HG02588 (cell line): ENCODE measurements around the gene KIAA1217.

Experiments used
- ATAC-seq: cut with Tn5 transposase; IDR thresholded peaks from one replicate; pipeline ENCODE4 v1.9.1; 2021; ENCODE audit warnings: mild to moderate bottlenecking, moderate library complexity; ENCODE audit not compliant: unreplicated experiment

The KIAA1217 gene

DNA sequence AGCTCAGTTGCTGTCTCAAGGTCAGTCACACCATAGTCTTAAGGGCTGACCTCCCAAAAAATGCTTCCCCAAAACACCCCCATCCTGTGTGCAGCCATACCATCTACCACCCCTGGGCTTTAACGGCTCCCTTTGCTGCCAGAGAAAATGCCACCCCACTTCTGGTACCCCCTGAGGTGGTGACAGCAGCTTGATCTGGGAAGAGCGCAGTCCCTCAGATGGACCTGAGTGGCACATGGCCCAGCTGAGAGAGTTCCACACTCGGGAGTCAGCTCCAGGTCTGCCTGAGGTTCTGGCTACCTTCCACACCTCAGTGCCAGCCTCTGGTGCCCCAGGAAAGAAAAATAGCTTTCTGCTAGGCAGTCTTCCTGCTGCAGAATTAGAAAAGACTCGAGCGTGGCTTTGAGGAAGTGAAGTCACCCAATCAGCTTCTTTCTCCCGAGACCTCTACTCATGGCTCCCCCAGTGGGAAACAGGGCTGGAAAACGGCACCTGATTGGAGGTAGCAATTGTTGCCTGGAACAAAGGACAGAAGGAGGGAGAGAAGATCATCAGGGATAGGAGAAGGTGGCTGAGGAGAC, 363.0 kb downstream of the KIAA1217 start:
- no peak for ATAC-seq

DNA sequence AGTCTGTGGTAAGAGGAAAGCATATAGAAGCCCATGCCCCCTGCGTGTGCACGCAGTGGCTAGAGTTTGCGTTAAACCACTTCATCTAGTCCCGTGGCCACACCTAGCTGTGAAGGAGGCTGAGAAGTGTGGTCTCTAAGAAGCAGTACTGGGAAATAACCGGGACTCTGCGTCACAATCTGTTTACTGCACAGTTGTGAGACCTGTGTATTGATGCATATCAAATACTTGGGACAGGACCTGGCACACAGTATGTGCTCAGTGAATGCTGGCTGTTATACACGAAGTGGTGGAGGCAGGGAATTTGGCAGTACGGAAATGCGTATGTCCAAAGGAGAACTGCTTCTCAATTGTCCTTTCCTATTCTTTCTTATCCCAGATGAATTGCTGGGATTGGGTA, 365.2 kb downstream of the KIAA1217 start:
- no peak for ATAC-seq

DNA sequence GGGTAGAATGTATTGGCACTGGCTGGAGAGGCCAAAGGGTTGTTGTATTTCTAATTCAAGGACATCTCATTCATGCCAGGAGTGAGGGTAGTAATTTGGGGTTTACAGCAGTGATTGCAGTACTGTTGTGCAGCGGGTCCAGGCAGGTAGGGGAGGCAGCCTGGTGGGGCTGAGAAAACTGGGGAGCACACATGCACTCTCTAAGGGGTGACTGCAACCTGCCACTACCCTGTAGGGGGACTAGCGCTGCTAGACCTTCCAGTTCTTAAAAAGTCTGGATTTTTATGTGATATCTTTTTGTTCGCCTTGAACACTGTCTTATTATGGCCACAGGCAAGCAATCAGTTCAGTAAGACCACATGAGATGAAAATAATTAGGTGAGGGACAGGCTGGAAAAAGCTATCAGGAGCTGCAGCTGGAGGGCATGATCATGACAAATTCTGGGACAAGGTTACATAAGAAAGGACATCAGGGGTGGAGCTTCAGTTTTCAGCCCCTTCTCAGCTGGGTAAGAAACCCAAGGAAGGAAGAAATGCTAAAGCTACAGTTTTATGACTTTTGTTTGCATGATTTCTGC, 365.7 kb downstream of the KIAA1217 start:
- no peak for ATAC-seq

DNA sequence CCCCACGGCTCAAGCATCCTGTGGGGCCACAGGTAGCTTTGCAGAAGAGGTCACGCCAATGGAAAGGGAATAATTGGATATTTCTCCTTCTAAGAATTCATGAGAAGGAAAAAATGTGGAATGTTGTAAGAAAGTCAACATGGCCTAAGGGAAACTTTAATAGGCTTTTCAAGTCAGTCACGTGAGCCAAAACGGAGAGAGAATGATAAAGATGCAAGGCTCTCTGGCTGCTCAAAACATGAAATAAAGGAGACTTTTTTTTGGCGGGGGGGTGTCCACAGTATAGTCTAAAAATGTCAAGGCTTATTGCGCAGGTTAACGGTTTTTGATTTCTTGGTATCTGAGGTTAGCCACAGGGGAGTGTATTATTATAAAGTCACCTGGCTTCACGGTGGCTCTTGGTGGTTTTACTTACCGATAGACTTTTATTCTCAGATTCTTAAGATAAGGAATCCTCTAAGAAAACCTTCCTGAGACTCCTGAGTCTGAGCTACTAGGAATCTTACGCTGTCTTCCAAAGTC, 366.6 kb downstream of the KIAA1217 start:
- no peak for ATAC-seq

DNA sequence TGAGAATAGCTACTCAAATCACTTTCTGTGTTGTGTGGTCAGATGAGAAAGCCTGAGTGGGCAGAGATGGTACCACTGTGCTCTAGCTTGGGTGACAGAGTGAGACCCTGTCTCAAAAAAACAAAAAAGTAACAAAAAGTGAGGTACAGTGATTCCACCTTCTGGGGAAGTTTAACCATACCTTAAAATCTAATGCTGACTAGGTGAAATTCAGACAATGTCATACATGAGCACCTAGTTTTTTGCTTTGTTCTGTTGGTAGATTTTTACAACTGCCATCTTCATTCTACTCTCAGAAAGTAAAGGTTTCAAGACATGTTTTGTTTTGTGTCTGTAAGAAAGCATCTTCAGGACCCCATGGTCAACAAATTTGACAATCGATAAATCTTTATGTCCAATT, 370.5 kb downstream of the KIAA1217 start:
- no peak for ATAC-seq

DNA sequence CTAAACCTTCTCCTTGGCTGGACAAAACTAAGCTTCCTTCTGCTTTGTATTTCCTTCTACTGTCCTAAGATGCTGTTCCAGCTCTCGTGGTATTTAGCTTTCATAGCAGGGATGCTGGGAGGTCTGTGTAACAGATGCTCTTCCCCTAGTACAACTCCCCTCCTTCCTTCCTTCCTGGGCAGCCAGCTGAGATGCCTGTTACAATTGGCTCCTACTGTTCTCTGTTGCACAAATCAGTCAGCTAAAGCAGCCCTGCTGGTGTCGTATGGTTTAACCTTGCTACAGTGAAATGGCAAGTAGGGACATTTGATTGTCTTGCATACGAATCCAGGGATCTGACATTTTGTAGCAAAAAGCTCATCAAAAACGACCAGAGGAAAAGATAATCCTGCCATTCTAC, 371.0 kb downstream of the KIAA1217 start:
- ATAC-seq = no peak

DNA sequence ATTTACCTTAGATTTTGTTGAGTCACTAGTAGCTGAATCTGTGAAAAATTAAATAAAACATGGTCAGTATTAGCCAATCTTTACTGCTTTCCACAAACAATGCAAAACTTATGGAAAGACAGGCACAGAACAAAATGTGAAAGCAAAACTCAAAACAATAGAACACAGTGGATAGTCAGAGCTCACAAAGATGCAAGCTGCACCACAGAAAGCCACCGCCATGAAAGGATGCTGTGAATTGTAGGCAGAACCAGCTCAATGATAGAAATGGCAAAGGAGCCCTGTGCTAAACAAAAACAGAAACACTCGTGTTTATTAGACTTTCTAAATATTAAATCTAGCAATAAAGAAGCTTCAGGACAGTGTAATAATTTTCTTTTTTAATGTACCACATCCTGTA, 380.3 kb downstream of the KIAA1217 start:
- ATAC-seq = no peak

DNA sequence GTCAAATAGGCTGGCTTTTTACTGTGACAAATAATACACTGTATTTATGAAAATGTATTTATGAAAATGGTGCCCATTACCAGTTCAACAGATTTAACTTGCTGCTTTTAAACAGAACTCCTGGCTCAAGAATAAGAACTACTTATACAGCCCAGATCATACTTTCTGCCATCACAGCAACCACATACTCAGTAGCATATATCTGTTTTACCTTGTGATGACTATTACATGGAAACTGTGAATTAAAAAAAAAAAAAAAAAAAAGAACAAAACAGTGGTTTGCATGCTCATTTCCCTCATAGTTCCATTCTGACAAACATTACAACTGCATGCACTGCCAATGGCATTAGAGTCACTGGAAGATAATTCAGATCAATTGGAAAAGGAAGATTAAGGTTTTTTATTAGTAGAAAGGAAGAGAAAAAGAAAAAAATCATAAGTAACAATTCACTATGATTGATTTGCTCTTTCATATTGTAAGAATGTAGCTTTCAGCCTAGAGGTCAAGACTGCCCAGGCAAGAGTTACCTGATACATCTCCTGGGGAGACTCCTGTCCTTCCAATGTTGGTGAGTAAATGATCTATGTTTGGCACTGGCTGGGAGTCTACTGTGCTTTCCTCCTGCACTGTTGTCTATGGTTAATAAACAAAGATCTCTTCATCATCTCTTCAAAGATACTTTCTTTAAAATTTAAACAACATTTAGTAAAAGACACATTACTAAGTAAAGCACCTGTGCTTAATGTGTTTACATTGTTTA, 381.9 kb downstream of the KIAA1217 start:
- no peak for ATAC-seq

DNA sequence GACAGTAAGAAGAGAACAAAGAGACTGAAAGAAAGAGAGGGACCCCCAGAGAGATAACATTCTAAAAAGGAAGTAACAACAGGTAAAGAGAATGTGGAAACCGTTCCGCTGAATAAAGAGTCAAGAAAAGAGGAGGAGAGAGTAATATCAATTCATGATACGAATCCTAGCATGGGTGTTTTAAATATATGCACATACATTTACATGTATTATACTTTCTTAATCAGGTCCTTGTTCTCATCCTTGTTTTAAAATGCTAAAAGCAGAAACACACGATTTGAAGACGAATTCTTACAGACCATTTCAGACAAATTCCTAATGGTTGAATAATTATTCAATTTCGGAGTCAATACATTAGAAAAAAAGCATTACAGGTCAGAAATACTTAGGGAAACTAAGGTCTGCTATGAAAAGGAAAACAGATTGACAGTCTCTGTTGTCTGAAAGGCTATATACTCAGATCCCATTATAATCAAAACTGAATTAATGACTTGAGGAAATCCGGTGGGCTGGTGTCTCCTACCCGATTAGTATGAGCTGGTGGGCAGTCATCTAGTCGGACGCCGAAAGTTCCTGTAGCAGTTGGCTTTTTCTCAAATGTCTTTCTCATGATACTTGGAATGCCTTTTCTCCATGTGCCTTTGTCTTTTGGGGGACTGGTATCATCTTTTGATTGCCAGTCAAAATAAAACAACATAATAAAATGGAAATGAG, 387.4 kb downstream of the KIAA1217 start:
- no peak for ATAC-seq

DNA sequence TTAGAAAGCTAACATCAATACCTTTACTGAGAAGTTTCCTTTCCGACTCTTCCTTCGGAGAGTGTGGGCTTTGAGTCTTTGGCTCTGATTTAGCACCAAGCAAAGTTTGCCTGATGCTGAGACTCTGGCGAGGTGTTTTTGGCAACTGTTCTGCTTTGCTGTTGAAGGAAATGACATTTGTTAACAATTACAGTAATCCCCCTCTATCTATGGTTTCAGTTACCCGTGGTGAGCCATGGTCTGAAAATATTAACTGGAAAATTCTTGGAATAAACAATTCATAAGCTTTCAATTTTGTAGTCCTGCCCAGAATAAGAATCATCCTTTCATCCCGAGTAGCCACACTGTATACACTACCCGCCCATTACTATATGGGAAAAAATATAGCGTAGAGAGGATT, 388.5 kb downstream of the KIAA1217 start:
- ATAC-seq = no peak
